HCT116 (cell line): ENCODE measurements around the gene CXCR4. TPM values are rescaled to one million over a fixed set of nuclear protein-coding genes. Genes with fewer than 3 reads are reported as not detected.

Source experiments
- ATAC-seq: fragments of 200-7000 bp; cut with Tn5 transposase; 2 replicates; pipeline ENCODE4 v1.9.1; 2020; ENCODE audit warnings: mild to moderate bottlenecking, moderate library complexity
- BruUV-seq: library from RNA; stranded (reverse); fragments of 400-500 nt; replicated peaks from 2 replicates; lab custom pipeline; 2021; lab: Mats Ljungman, UMichigan
- CTCF ChIA-PET: fragments of 300-600 bp; sonication (Branson Sonifier 250); formaldehyde crosslinking; loops from one replicate; lab custom pipeline; 2021; ENCODE audit warnings: antibody characterized with exemption; lab: Charles Lee
- POLR2A ChIA-PET: fragments of 300-600, 350-600 bp; sonication (Branson Sonifier 250); formaldehyde crosslinking; loops from one replicate; lab custom pipeline; 2021; ENCODE audit warnings: antibody characterized with exemption; lab: Charles Lee
- RAD21 ChIA-PET, 2 experiments: fragments of 300-600 bp; sonication (Branson Sonifier 250); formaldehyde crosslinking; loops; one replicate each; lab custom pipeline; 2023; ENCODE audit warnings: low total read pairs in 2 of 2; ENCODE audit not compliant: uncharacterized antibody in 2 of 2, unreplicated experiment in 2 of 2, low non-redundant PET in 1 of 2; lab: Charles Lee
- DNase-seq: peaks from one replicate; pipeline ENCODE4 v3.0.0-alpha.2; 2010; ENCODE audit warnings: low read depth, low spot score
- H2AFZ ChIP-seq: fragments of 200-600 bp; shearing (Covaris generic), sonication (generic); 2 replicates; pipeline ENCODE4 v1.6.1; 2017; ENCODE audit warnings: low read depth, mixed run types, mixed read lengths, antibody characterized with exemption, low read length; ENCODE audit not compliant: poor library complexity, severe bottlenecking
- H3K27ac ChIP-seq: 2 replicates; pipeline ENCODE4 v1.5.1; 2012; ENCODE audit warnings: low read depth, low read length
- H3K27me3 ChIP-seq: fragments of 200-600 bp; sonication (generic); 2 replicates; pipeline ENCODE4 v1.6.1; 2016; ENCODE audit warnings: mixed run types, low read length, mixed read lengths; ENCODE audit not compliant: insufficient read depth
- H3K36me3 ChIP-seq, 2 experiments: fragments of 200-500 bp in 1 of 2; fragments of 200-600 bp in 1 of 2; sonication (Bioruptor generic) in 1 of 2; sonication (generic) in 1 of 2; 2 replicates each; pipeline versions ENCODE4 v1.5.1 to v1.6.1; 2014 to 2016; ENCODE audit warnings: low read length in 2 of 2, inconsistent platforms in 1 of 2, mixed read lengths in 1 of 2, mixed run types in 1 of 2; ENCODE audit not compliant: insufficient read depth in 2 of 2, control insufficient read depth in 1 of 2
- H3K4me1 ChIP-seq, 2 experiments: fragments of 200-600 bp in 1 of 2; sonication (generic) in 1 of 2; 2 replicates each; pipeline versions ENCODE4 v1.5.1 to v1.6.1; 2012 to 2017; ENCODE audit warnings: low read length in 2 of 2, inconsistent platforms in 1 of 2, mild to moderate bottlenecking in 1 of 2, mixed read lengths in 1 of 2, mixed run types in 1 of 2, moderate library complexity in 1 of 2; ENCODE audit not compliant: insufficient read depth in 2 of 2, control insufficient read depth in 1 of 2
- H3K4me2 ChIP-seq: fragments of 200-600 bp; sonication (generic); 2 replicates; pipeline ENCODE4 v1.6.1; 2017; ENCODE audit warnings: mixed run types, low read length, mixed read lengths
- H3K4me3 ChIP-seq, 2 experiments: fragments of 200-600 bp in 1 of 2; sonication (generic) in 1 of 2; replicated peaks in 1 of 2; 2 replicates each; pipeline ENCODE4 v1.5.1; 2011 to 2016; ENCODE audit warnings: low read length in 2 of 2, control low read depth in 1 of 2, low read depth in 1 of 2, mild to moderate bottlenecking in 1 of 2, mixed read lengths in 1 of 2, mixed run types in 1 of 2
- H3K79me2 ChIP-seq: fragments of 200-600 bp; sonication (generic); 2 replicates; pipeline ENCODE4 v1.6.1; 2017; ENCODE audit warnings: mild to moderate bottlenecking, mixed run types, low read length, moderate library complexity, mixed read lengths; ENCODE audit not compliant: insufficient read depth
- H3K9ac ChIP-seq: fragments of 200-600 bp; sonication (generic); 2 replicates; pipeline ENCODE4 v1.6.1; 2016; ENCODE audit warnings: low read length, mixed read lengths
- H3K9me2 ChIP-seq: fragments of 200-600 bp; sonication (generic), shearing (Covaris generic); 2 replicates; pipeline ENCODE4 v1.6.1; 2017; ENCODE audit warnings: mixed run types, mild to moderate bottlenecking, moderate library complexity; ENCODE audit not compliant: insufficient read depth
- H3K9me3 ChIP-seq, 2 experiments: fragments of 200-500 bp in 1 of 2; fragments of 200-600 bp in 1 of 2; sonication (Bioruptor generic) in 1 of 2; sonication (generic) in 1 of 2; 2 replicates each; pipeline ENCODE4 v1.6.1; 2014 to 2017; ENCODE audit warnings: low read length in 2 of 2, mixed read lengths in 2 of 2, inconsistent platforms in 1 of 2, low read depth in 1 of 2, mild to moderate bottlenecking in 1 of 2, mixed run types in 1 of 2, moderate library complexity in 1 of 2; ENCODE audit not compliant: control insufficient read depth in 1 of 2, insufficient read depth in 1 of 2
- H4K20me1 ChIP-seq: fragments of 200-600 bp; sonication (generic), shearing (Covaris generic); 2 replicates; pipeline ENCODE4 v1.6.1; 2017; ENCODE audit warnings: mixed run types, mild to moderate bottlenecking, moderate library complexity; ENCODE audit not compliant: insufficient read depth
- CEBPB ChIP-seq: IDR thresholded peaks from 2 replicates; pipeline ENCODE4 v1.6.1; 2012; ENCODE audit warnings: low read depth
- EGR1 ChIP-seq: IDR thresholded peaks from 2 replicates; pipeline ENCODE4 v1.6.1; 2012; ENCODE audit warnings: low read depth
- ELF1 ChIP-seq: IDR thresholded peaks from 2 replicates; pipeline ENCODE4 v1.6.1; 2012; ENCODE audit warnings: low read depth, borderline replicate concordance
- EZH2phosphoT487 ChIP-seq: fragments of 200-600 bp; IDR thresholded peaks from 2 replicates; pipeline ENCODE4 v1.6.1; 2018; ENCODE audit warnings: antibody characterized with exemption, borderline replicate concordance
- FOSL1 ChIP-seq: IDR thresholded peaks from 2 replicates; pipeline ENCODE4 v1.6.1; 2012; ENCODE audit warnings: low read depth
- JUND ChIP-seq: IDR thresholded peaks from 2 replicates; pipeline ENCODE4 v1.6.1; 2012
- POLR2AphosphoS5 ChIP-seq: IDR thresholded peaks from 2 replicates; pipeline ENCODE4 v1.6.1; 2011; ENCODE audit warnings: mild to moderate bottlenecking, low read depth, low read length, moderate library complexity
- RAD21 ChIP-seq: IDR thresholded peaks from 2 replicates; pipeline ENCODE4 v1.6.1; 2012; ENCODE audit warnings: low read depth, mild to moderate bottlenecking
- SRF ChIP-seq: IDR thresholded peaks from 2 replicates; pipeline ENCODE4 v1.6.1; 2012; ENCODE audit warnings: low read depth
- TCF7L2 ChIP-seq: IDR thresholded peaks from 2 replicates; pipeline ENCODE4 v1.7.0; 2011; ENCODE audit warnings: borderline replicate concordance, inconsistent platforms; ENCODE audit not compliant: insufficient read depth, insufficient read length; ENCODE audit errors: extremely low read depth
- YY1 ChIP-seq: IDR thresholded peaks from 2 replicates; pipeline ENCODE4 v1.6.1; 2011; ENCODE audit warnings: low read length, low read depth, moderate library complexity, mild to moderate bottlenecking; ENCODE audit not compliant: insufficient replicate concordance; ENCODE audit errors: extremely low read depth
- ZFX ChIP-seq: fragments of 450-650 bp; IDR thresholded peaks from 2 replicates; pipeline ENCODE4 v1.6.1; 2017
- ZNF274 ChIP-seq: fragments of 200-500 bp; sonication (Bioruptor generic); IDR thresholded peaks from 2 replicates; pipeline ENCODE4 v1.6.1; 2014; ENCODE audit warnings: mild to moderate bottlenecking, low read depth, low read length, inconsistent platforms
- intact Hi-C: fragments of 100-400 bp; cut with micrococcal nuclease; formaldehyde crosslinking; loops from 2 replicates; pipeline ENCODE4 v1.10.0; 2022
- total RNA-seq: library from RNA; stranded (reverse); gene quantifications from one replicate; pipeline ENCODE4 v1.2.1, GENCODE V29; 2021; ENCODE audit not compliant: unreplicated experiment
- TF ChIP-seq, protein P1 (sequence below): IDR thresholded peaks from 2 replicates; pipeline ENCODE4 v1.6.1; 2011; ENCODE audit warnings: mild to moderate bottlenecking, low read length, moderate library complexity; ENCODE audit not compliant: insufficient replicate concordance; ENCODE audit errors: extremely low read depth
- TF ChIP-seq, protein P2 (sequence below): IDR thresholded peaks from 2 replicates; pipeline ENCODE4 v1.6.1; 2012
- TF ChIP-seq, protein P3 (sequence below): IDR thresholded peaks from 2 replicates; pipeline ENCODE4 v1.6.1; 2012; ENCODE audit warnings: low read depth
- TF ChIP-seq, protein P4 (sequence below): IDR thresholded peaks from 2 replicates; pipeline ENCODE4 v1.6.1; 2012

CXCR4 gene
- total RNA-seq, 1 experiment from 2014 or later, result 1.3 TPM

DNA sequence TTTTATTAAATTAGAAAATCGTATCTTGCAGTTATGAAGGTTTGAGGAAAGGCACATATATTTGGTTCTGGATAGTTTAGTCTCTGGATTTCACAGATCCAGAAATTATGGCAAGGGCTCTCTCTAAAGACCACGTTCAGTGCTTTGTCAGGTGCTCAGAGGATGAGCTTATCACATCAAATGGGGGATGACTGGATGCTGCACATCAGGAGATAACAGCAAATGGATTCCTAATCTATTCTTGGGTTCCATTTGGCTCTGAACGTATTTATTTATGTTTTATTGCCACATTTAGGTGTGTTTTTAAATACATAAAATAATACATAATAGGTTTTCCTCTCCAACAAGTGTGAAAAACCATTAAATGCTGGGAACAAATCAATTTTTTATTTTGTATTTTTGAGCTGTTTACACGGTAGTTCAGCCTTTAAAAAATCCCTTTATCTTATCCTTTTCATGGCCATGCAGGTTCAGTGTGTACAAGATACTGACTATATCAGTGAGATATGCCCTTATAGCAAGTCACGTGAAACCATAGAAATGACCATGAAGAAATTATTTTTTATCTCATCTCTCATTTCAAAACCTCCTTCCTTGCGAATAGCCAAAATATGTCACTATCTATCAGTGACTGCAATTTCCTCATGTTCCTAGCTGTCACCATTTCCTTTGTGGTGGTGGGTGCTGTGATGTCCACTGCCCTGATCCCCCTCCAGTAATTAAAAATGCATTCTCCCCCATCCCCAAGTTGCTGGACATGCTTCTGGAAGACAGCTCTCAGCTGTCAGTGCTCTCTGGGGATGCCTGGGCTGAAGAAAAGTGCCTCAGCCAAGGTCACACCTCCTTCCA, 25.9 kb upstream of the CXCR4 start:
- Histone ChIP-seq H4K20me1 (no peaks in the 10 kb centered on the region), H3K27me3 (peaks cover 9% of the 10 kb centered on the region; the same call in 1 of the 2 replicates), H3K4me2 (no peak overlapping the region), H3K36me3 (no peaks in the 10 kb centered on the region), H3K9me3 (no peaks in the 10 kb centered on the region), H3K9ac (no peak overlapping the region), H3K27ac (no peak overlapping the region), H2AFZ (no peak overlapping the region), H3K79me2 (no peaks in the 10 kb centered on the region), H3K4me1 (0 out of 4 replicates have a peak, but pooled peaks cover 0 to under 1% of the 10 kb centered on the region in 2 experiments), H3K4me3 (no peak overlapping the region), H3K9me2 (no peaks in the 10 kb centered on the region)
- no TSS peak for BruUV-seq
- POLR2A ChIA-PET, result no interaction called here
- CTCF ChIA-PET, result no interaction called here
- no peak for DNase-seq
- no peak for TF ChIP-seq YY1
- no peak for TF ChIP-seq EGR1
- no peak for TF ChIP-seq FOSL1
- TF ChIP-seq ZNF274, result no peak
- no peak for TF ChIP-seq JUND
- no peak for TF ChIP-seq SRF
- no peak for TF ChIP-seq RAD21
- TF ChIP-seq, protein P1, sequence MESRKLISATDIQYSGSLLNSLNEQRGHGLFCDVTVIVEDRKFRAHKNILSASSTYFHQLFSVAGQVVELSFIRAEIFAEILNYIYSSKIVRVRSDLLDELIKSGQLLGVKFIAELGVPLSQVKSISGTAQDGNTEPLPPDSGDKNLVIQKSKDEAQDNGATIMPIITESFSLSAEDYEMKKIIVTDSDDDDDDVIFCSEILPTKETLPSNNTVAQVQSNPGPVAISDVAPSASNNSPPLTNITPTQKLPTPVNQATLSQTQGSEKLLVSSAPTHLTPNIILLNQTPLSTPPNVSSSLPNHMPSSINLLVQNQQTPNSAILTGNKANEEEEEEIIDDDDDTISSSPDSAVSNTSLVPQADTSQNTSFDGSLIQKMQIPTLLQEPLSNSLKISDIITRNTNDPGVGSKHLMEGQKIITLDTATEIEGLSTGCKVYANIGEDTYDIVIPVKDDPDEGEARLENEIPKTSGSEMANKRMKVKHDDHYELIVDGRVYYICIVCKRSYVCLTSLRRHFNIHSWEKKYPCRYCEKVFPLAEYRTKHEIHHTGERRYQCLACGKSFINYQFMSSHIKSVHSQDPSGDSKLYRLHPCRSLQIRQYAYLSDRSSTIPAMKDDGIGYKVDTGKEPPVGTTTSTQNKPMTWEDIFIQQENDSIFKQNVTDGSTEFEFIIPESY, result no peak
- no peak for TF ChIP-seq POLR2AphosphoS5
- TF ChIP-seq, protein P2, sequence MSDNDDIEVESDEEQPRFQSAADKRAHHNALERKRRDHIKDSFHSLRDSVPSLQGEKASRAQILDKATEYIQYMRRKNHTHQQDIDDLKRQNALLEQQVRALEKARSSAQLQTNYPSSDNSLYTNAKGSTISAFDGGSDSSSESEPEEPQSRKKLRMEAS, result no peak
- TF ChIP-seq CEBPB, result no peak
- TF ChIP-seq, protein P3, sequence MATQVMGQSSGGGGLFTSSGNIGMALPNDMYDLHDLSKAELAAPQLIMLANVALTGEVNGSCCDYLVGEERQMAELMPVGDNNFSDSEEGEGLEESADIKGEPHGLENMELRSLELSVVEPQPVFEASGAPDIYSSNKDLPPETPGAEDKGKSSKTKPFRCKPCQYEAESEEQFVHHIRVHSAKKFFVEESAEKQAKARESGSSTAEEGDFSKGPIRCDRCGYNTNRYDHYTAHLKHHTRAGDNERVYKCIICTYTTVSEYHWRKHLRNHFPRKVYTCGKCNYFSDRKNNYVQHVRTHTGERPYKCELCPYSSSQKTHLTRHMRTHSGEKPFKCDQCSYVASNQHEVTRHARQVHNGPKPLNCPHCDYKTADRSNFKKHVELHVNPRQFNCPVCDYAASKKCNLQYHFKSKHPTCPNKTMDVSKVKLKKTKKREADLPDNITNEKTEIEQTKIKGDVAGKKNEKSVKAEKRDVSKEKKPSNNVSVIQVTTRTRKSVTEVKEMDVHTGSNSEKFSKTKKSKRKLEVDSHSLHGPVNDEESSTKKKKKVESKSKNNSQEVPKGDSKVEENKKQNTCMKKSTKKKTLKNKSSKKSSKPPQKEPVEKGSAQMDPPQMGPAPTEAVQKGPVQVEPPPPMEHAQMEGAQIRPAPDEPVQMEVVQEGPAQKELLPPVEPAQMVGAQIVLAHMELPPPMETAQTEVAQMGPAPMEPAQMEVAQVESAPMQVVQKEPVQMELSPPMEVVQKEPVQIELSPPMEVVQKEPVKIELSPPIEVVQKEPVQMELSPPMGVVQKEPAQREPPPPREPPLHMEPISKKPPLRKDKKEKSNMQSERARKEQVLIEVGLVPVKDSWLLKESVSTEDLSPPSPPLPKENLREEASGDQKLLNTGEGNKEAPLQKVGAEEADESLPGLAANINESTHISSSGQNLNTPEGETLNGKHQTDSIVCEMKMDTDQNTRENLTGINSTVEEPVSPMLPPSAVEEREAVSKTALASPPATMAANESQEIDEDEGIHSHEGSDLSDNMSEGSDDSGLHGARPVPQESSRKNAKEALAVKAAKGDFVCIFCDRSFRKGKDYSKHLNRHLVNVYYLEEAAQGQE, result no peak
- TF ChIP-seq EZH2phosphoT487, result no peak
- no peak for TF ChIP-seq ZFX
- TF ChIP-seq, protein P4, sequence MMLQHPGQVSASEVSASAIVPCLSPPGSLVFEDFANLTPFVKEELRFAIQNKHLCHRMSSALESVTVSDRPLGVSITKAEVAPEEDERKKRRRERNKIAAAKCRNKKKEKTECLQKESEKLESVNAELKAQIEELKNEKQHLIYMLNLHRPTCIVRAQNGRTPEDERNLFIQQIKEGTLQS, result no peak
- no peak for TF ChIP-seq TCF7L2
- TF ChIP-seq ELF1, result no peak
- RAD21 ChIA-PET, result no interaction called here
- ATAC-seq, result no peak
- intact Hi-C loops, result no loop called here
